Eye (tissue), 1 donor: ENCODE results near the gene ASB18.
A peak's percentile ranks its signal among the peaks of the same experiment; 100 is the strongest.

Experiments used
- DNase-seq: peaks from one replicate; pipeline ENCODE4 v3.0.0-alpha.2; 2015

Gene ASB18

GRCh38 chr2:236162031-236162845 lies 102.0 kb downstream of the ASB18 start:
- peak; percentile 34 for DNase-seq

GRCh38 chr2:236161531-236161930 lies 102.7 kb downstream of the ASB18 start:
- DNase-seq, result no peak

- DNase-seq, result peak; percentile 14
Observed at GRCh38 chr2:236161082-236161462, 103.1 kb downstream of the ASB18 start.

- peak; percentile 19 for DNase-seq
Observed at GRCh38 chr2:236160366-236161081, 103.7 kb downstream of the ASB18 start.

- DNase-seq, result peak; percentile 32
Observed at GRCh38 chr2:236159778-236160170, 104.4 kb downstream of the ASB18 start.

GRCh38 chr2:236158969-236159777 lies 105.0 kb downstream of the ASB18 start:
- peak; percentile 17 for DNase-seq

GRCh38 chr2:236157815-236158498 lies 106.2 kb downstream of the ASB18 start:
- DNase-seq, result no peak

- no peak for DNase-seq
Observed at GRCh38 chr2:236157366-236157765, 106.8 kb downstream of the ASB18 start.

- no peak for DNase-seq
Observed at GRCh38 chr2:236156860-236157194, 107.4 kb downstream of the ASB18 start.

- DNase-seq, result no peak
Observed at GRCh38 chr2:236156095-236156859, 107.9 kb downstream of the ASB18 start.

- DNase-seq, result no peak
Observed at GRCh38 chr2:236155406-236155805, 108.8 kb downstream of the ASB18 start.

GRCh38 chr2:236146436-236146835 lies 117.8 kb downstream of the ASB18 start:
- DNase-seq, result no peak

- no peak for DNase-seq
Observed at GRCh38 chr2:236143811-236144210, 120.4 kb downstream of the ASB18 start.
